ENCODE data around the gene SRL. TPM values are rescaled to one million over a fixed set of nuclear protein-coding genes. Genes with fewer than 3 reads are reported as not detected.
"Not testable (repeated sequence)": the region's sequence is repeated elsewhere in the genome, so short reads cannot be mapped to it uniquely, and the experiment has no call there.

SRL gene
- total and polyA plus RNA-seq, 4 donors: 0.30 to 2.9 (median 1.2) TPM

- H3K4me1 ChIP-seq (ENCODE audit: control insufficient read depth in 5 of 5, insufficient read depth in 5 of 5, low read length in 5 of 5): peaks cover 2 to 17% (median 6%) of the 10 kb centered on the region in 5 donors
- 89 to 95% methylated on average over 3 of the region's 3 CpGs for WGBS, 2 donors
- no peaks in the 10 kb centered on the region for H3K36me3 ChIP-seq (ENCODE audit: control insufficient read depth in 4 of 4, insufficient read depth in 4 of 4, low read length in 4 of 4)
- peak overlapping the region; percentile 59 to 97 for H3K27ac ChIP-seq (ENCODE audit: low read depth in 1 of 2, low read length in 1 of 2)
- no peak overlapping the region for H3K9ac ChIP-seq (ENCODE audit: insufficient read depth in 1 of 2, low read length in 2 of 2)
- TF ChIP-seq, protein P1, sequence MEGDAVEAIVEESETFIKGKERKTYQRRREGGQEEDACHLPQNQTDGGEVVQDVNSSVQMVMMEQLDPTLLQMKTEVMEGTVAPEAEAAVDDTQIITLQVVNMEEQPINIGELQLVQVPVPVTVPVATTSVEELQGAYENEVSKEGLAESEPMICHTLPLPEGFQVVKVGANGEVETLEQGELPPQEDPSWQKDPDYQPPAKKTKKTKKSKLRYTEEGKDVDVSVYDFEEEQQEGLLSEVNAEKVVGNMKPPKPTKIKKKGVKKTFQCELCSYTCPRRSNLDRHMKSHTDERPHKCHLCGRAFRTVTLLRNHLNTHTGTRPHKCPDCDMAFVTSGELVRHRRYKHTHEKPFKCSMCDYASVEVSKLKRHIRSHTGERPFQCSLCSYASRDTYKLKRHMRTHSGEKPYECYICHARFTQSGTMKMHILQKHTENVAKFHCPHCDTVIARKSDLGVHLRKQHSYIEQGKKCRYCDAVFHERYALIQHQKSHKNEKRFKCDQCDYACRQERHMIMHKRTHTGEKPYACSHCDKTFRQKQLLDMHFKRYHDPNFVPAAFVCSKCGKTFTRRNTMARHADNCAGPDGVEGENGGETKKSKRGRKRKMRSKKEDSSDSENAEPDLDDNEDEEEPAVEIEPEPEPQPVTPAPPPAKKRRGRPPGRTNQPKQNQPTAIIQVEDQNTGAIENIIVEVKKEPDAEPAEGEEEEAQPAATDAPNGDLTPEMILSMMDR (IDR thresholded peaks at IDR 0.05; ENCODE audit: control extremely low read depth, extremely low read depth): no peak
- H3K9me3 ChIP-seq (ENCODE audit: control insufficient read depth in 4 of 4, insufficient read depth in 3 of 4, low read length in 3 of 4): no peaks in the 10 kb centered on the region
- no peak for DNase-seq
- H3K27me3 ChIP-seq (ENCODE audit: control insufficient read depth in 3 of 3, insufficient read depth in 3 of 3, low read length in 2 of 3): no peaks in the 10 kb centered on the region
- H3K4me3 ChIP-seq: no peak overlapping the region
- ATAC-seq (ENCODE audit: insufficient read depth, low FRiP score): no peak
These were observed 29.0 kb downstream of the SRL start for GRCh38 chr16:4212934-4213296.

DNA sequence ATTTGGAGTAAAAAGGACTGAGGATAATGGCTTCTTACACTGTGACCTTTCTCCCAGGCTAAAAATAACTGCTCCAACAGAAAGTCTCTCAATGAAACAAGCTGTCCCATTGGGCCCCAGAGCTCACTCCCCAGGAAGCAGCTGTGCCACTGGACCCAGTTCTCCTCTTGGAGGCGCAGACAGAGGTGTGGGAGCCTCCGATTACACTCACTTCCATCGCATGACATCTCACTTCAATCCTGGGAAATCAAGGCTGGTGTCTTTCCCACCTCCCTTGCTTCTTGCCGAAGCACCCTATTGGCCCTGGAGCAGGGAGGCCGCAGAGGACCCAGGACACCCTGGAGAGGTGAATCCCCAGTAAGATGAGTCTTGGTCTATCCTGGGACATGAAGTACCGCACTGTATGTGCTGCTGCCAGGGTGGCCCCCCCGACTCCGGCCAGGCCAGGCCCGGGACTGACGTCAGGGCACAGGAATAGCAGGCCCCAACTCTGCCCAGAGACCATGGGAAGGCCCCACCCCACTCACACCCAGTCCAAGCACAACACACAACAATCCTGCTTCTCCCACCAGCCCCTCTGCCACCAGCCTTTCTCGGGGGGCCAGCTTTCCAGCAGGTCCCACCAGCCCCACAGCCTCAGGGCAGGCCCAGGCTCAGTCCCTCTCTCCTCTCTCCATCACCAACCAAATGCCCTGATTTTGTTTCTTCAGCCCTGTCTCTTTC, 29.5 kb downstream of the SRL start:
- Histone ChIP-seq H3K4me3 (no peak overlapping the region), H3K27me3 (ENCODE audit: control insufficient read depth in 3 of 3, insufficient read depth in 3 of 3, low read length in 2 of 3) (no peaks in the 10 kb centered on the region), H3K4me1 (ENCODE audit: control insufficient read depth in 5 of 5, insufficient read depth in 5 of 5, low read length in 5 of 5) (peaks cover 2 to 15% (median 6%) of the 10 kb centered on the region in 5 donors), H3K36me3 (ENCODE audit: control insufficient read depth in 4 of 4, insufficient read depth in 4 of 4, low read length in 4 of 4) (no peaks in the 10 kb centered on the region), H3K9ac (ENCODE audit: insufficient read depth in 1 of 2, low read length in 2 of 2) (no peak overlapping the region), H3K27ac (ENCODE audit: low read depth in 1 of 2, low read length in 1 of 2) (peak overlapping the region; percentile 59 to 97), H3K9me3 (ENCODE audit: control insufficient read depth in 4 of 4, insufficient read depth in 3 of 4, low read length in 3 of 4) (no peaks in the 10 kb centered on the region)
- 93 to 96% methylated on average over 11 of the region's 11 CpGs for WGBS, 2 donors
- TF ChIP-seq, protein P1 (IDR thresholded peaks at IDR 0.05; ENCODE audit: control extremely low read depth, extremely low read depth): no peak
- DNase-seq (peak in 1 of 3 donors; percentile 26), ATAC-seq (ENCODE audit: insufficient read depth, low FRiP score) (no peak)

- H3K4me1 ChIP-seq (ENCODE audit: control insufficient read depth in 5 of 5, insufficient read depth in 5 of 5, low read length in 5 of 5): peaks cover 0 to 13% (median 2%) of the 10 kb centered on the region in 5 donors
- DNase-seq: peak in 2 of 3 donors; percentile 26 to 29
- H3K9me3 ChIP-seq (ENCODE audit: control insufficient read depth in 4 of 4, insufficient read depth in 3 of 4, low read length in 3 of 4); H3K4me3 ChIP-seq; H3K36me3 ChIP-seq (ENCODE audit: control insufficient read depth in 4 of 4, insufficient read depth in 4 of 4, low read length in 4 of 4); H3K27me3 ChIP-seq (ENCODE audit: control insufficient read depth in 3 of 3, insufficient read depth in 3 of 3, low read length in 2 of 3); ATAC-seq (ENCODE audit: insufficient read depth, low FRiP score): not testable (repeated sequence)
- peak overlapping the region in 1 of 2 donors; percentile 62 for H3K9ac ChIP-seq (ENCODE audit: insufficient read depth in 1 of 2, low read length in 2 of 2)
- H3K27ac ChIP-seq (ENCODE audit: low read depth in 1 of 2, low read length in 1 of 2): peak overlapping the region in 1 of 2 donors; percentile 97
- 96 to 97% methylated on average over 18 to 22 of the region's 22 CpGs for WGBS, 2 donors
These were observed 30.3 kb downstream of the SRL start for GRCh38 chr16:4211445-4212210.

DNA sequence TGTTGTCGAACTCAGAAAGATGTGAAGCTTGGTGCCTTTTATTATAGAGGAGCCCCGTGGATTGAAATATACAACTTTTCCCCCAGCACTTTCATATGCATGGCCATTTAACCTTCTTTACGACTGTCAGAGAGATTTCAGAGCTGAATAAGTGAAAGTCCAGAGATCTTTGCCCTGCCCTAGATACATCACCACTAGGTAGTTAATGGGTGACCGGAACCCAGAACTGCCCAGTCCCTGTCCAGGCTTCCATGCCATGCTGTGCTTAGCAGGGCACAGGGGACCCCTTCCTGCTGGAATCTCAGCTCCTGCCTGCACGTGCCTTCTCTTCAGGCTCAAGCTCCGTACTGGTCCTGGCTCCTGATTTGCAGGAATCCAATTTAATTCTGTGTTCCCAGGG, 32.2 kb downstream of the SRL start:
- no peaks in the 10 kb centered on the region for H3K27me3 ChIP-seq (ENCODE audit: control insufficient read depth in 3 of 3, insufficient read depth in 3 of 3, low read length in 2 of 3)
- no peaks in the 10 kb centered on the region for H3K9me3 ChIP-seq (ENCODE audit: control insufficient read depth in 4 of 4, insufficient read depth in 3 of 4, low read length in 3 of 4)
- ATAC-seq (ENCODE audit: insufficient read depth, low FRiP score) (no peak), DNase-seq (no peak)
- no peak overlapping the region for H3K9ac ChIP-seq (ENCODE audit: insufficient read depth in 1 of 2, low read length in 2 of 2)
- H3K27ac ChIP-seq (ENCODE audit: low read depth in 1 of 2, low read length in 1 of 2): peak overlapping the region in 1 of 2 donors; percentile 74
- peaks cover 1 to 27% (median 5%) of the 10 kb centered on the region in 5 donors for H3K4me1 ChIP-seq (ENCODE audit: control insufficient read depth in 5 of 5, insufficient read depth in 5 of 5, low read length in 5 of 5)
- no peak overlapping the region for H3K4me3 ChIP-seq
- TF ChIP-seq, protein P1 (IDR thresholded peaks at IDR 0.05; ENCODE audit: control extremely low read depth, extremely low read depth): no peak
- 88 to 90% methylated on average over 6 of the region's 6 CpGs for WGBS, 2 donors
- H3K36me3 ChIP-seq (ENCODE audit: control insufficient read depth in 4 of 4, insufficient read depth in 4 of 4, low read length in 4 of 4): no peaks in the 10 kb centered on the region
